Mucosa of stomach (tissue), 1 donor: ENCODE results near the gene FBXO9.

Experiments
- H3K27me3 ChIP-seq: one replicate; pipeline ENCODE4 v1.7.0; 2013; ENCODE audit warnings: mild to moderate bottlenecking, low read length; ENCODE audit not compliant: control insufficient read depth, insufficient read depth
- H3K36me3 ChIP-seq: one replicate; pipeline ENCODE4 v1.7.0; 2013; ENCODE audit warnings: low read length; ENCODE audit not compliant: control insufficient read depth, insufficient read depth
- H3K4me1 ChIP-seq: one replicate; pipeline ENCODE4 v1.7.0; 2013; ENCODE audit warnings: mild to moderate bottlenecking, low read length; ENCODE audit not compliant: control insufficient read depth, insufficient read depth
- H3K4me3 ChIP-seq: one replicate; pipeline ENCODE4 v1.7.0; 2013; ENCODE audit warnings: low read length
- H3K9ac ChIP-seq: one replicate; pipeline ENCODE4 v1.7.0; 2013; ENCODE audit warnings: mild to moderate bottlenecking, low read length, moderate library complexity
- H3K9me3 ChIP-seq: one replicate; pipeline ENCODE4 v1.7.0; 2013; ENCODE audit warnings: mild to moderate bottlenecking, low read length, moderate library complexity; ENCODE audit not compliant: control insufficient read depth
- donor health status: Pancreatic carcinoma.

Gene FBXO9

GRCh38 chr6:53067849-53068361 is 2.7 kb downstream of the FBXO9 start:
- Histone ChIP-seq H3K36me3 (no peaks in the 10 kb centered on the region), H3K27me3 (no peaks in the 10 kb centered on the region), H3K4me1 (peaks cover 5% of the 10 kb centered on the region), H3K9ac (no peak overlapping the region), H3K9me3 (no peaks in the 10 kb centered on the region), H3K4me3 (no peak overlapping the region)

- no peaks in the 10 kb centered on the region for H3K36me3 ChIP-seq
- no peak overlapping the region for H3K4me3 ChIP-seq
- peaks cover 5% of the 10 kb centered on the region for H3K4me1 ChIP-seq
- no peaks in the 10 kb centered on the region for H3K27me3 ChIP-seq
- H3K9ac ChIP-seq = no peak overlapping the region
- H3K9me3 ChIP-seq = no peaks in the 10 kb centered on the region
These were observed 4.2 kb downstream of the FBXO9 start for GRCh38 chr6:53069427-53069826.

GRCh38 chr6:53070806-53071205 is 5.6 kb downstream of the FBXO9 start:
- Histone ChIP-seq H3K9ac (no peak overlapping the region), H3K4me1 (peaks cover 5% of the 10 kb centered on the region), H3K27me3 (no peaks in the 10 kb centered on the region), H3K9me3 (no peaks in the 10 kb centered on the region), H3K36me3 (no peaks in the 10 kb centered on the region), H3K4me3 (no peak overlapping the region)

- Histone ChIP-seq H3K4me1 (no peaks in the 10 kb centered on the region), H3K4me3 (no peak overlapping the region), H3K27me3 (no peaks in the 10 kb centered on the region), H3K9ac (no peak overlapping the region), H3K9me3 (no peaks in the 10 kb centered on the region), H3K36me3 (no peaks in the 10 kb centered on the region)
These were observed 9.1 kb downstream of the FBXO9 start for GRCh38 chr6:53074347-53074746.

GRCh38 chr6:53080813-53081212 is 15.6 kb downstream of the FBXO9 start:
- H3K9me3 ChIP-seq = no peaks in the 10 kb centered on the region
- no peaks in the 10 kb centered on the region for H3K27me3 ChIP-seq
- peaks cover 9% of the 10 kb centered on the region for H3K36me3 ChIP-seq
- H3K4me3 ChIP-seq = no peak overlapping the region
- no peak overlapping the region for H3K9ac ChIP-seq
- no peaks in the 10 kb centered on the region for H3K4me1 ChIP-seq

GRCh38 chr6:53086302-53086701 is 21.1 kb downstream of the FBXO9 start:
- Histone ChIP-seq H3K27me3 (no peaks in the 10 kb centered on the region), H3K36me3 (peaks cover 5% of the 10 kb centered on the region), H3K4me3 (no peak overlapping the region), H3K9ac (no peak overlapping the region), H3K9me3 (no peaks in the 10 kb centered on the region), H3K4me1 (no peaks in the 10 kb centered on the region)

- Histone ChIP-seq H3K4me3 (no peak overlapping the region), H3K27me3 (no peaks in the 10 kb centered on the region), H3K9me3 (no peaks in the 10 kb centered on the region), H3K36me3 (peaks cover 3% of the 10 kb centered on the region), H3K9ac (no peak overlapping the region), H3K4me1 (no peaks in the 10 kb centered on the region)
These were observed 24.7 kb downstream of the FBXO9 start for GRCh38 chr6:53089948-53090347.

- H3K27me3 ChIP-seq = no peaks in the 10 kb centered on the region
- no peaks in the 10 kb centered on the region for H3K9me3 ChIP-seq
- H3K4me1 ChIP-seq = no peaks in the 10 kb centered on the region
- no peak overlapping the region for H3K4me3 ChIP-seq
- peaks cover 3% of the 10 kb centered on the region for H3K36me3 ChIP-seq
- H3K9ac ChIP-seq = no peak overlapping the region
These were observed 25.4 kb downstream of the FBXO9 start for GRCh38 chr6:53090576-53090975.

- no peaks in the 10 kb centered on the region for H3K9me3 ChIP-seq
- peaks cover 3% of the 10 kb centered on the region for H3K36me3 ChIP-seq
- H3K4me1 ChIP-seq = no peaks in the 10 kb centered on the region
- H3K27me3 ChIP-seq = no peaks in the 10 kb centered on the region
- no peak overlapping the region for H3K4me3 ChIP-seq
- no peak overlapping the region for H3K9ac ChIP-seq
These were observed 30.1 kb downstream of the FBXO9 start for GRCh38 chr6:53095270-53095669.

GRCh38 chr6:53095716-53096115 is 30.5 kb downstream of the FBXO9 start:
- H3K4me1 ChIP-seq = no peaks in the 10 kb centered on the region
- H3K36me3 ChIP-seq = peaks cover 3% of the 10 kb centered on the region
- no peak overlapping the region for H3K4me3 ChIP-seq
- H3K27me3 ChIP-seq = no peaks in the 10 kb centered on the region
- no peak overlapping the region for H3K9ac ChIP-seq
- H3K9me3 ChIP-seq = no peaks in the 10 kb centered on the region

GRCh38 chr6:53100561-53100960 is 35.4 kb downstream of the FBXO9 start:
- Histone ChIP-seq H3K4me3 (no peak overlapping the region), H3K9ac (no peak overlapping the region), H3K9me3 (no peaks in the 10 kb centered on the region), H3K36me3 (no peaks in the 10 kb centered on the region), H3K4me1 (no peaks in the 10 kb centered on the region), H3K27me3 (no peaks in the 10 kb centered on the region)

GRCh38 chr6:53101006-53101405 is 35.8 kb downstream of the FBXO9 start:
- Histone ChIP-seq H3K27me3 (no peaks in the 10 kb centered on the region), H3K4me1 (no peaks in the 10 kb centered on the region), H3K9ac (no peak overlapping the region), H3K4me3 (no peak overlapping the region), H3K9me3 (no peaks in the 10 kb centered on the region), H3K36me3 (no peaks in the 10 kb centered on the region)

- Histone ChIP-seq H3K4me1 (no peaks in the 10 kb centered on the region), H3K27me3 (no peaks in the 10 kb centered on the region), H3K9ac (no peak overlapping the region), H3K36me3 (no peaks in the 10 kb centered on the region), H3K4me3 (no peak overlapping the region), H3K9me3 (no peaks in the 10 kb centered on the region)
These were observed 38.9 kb downstream of the FBXO9 start for GRCh38 chr6:53103993-53104675.
